Fibroblast of lung (primary cell): ENCODE results near the gene TOLLIP. TPM values are rescaled to one million over a fixed set of nuclear protein-coding genes. Genes with fewer than 3 reads are reported as not detected.

ENCODE experiments used
- DNase-seq, 2 donors: peaks; one replicate each; pipeline versions ENCODE4 v3.0.0 to v3.0.0-alpha.2; 2010; ENCODE audit warnings: low read depth in 2 of 2
- H2AFZ ChIP-seq: 2 replicates; pipeline ENCODE4 v1.5.1; 2012; ENCODE audit warnings: low read length, control low read depth, inconsistent platforms
- H3K27ac ChIP-seq: 2 replicates; pipeline ENCODE4 v1.5.1; 2011; ENCODE audit warnings: low read length, control low read depth; ENCODE audit not compliant: insufficient read depth
- H3K27me3 ChIP-seq: 2 replicates; pipeline ENCODE4 v1.5.1; 2011; ENCODE audit warnings: mild to moderate bottlenecking, low read length; ENCODE audit not compliant: control insufficient read depth, insufficient read depth
- H3K36me3 ChIP-seq: 2 replicates; pipeline ENCODE4 v1.5.1; 2011; ENCODE audit warnings: low read length; ENCODE audit not compliant: control insufficient read depth, insufficient read depth
- H3K4me1 ChIP-seq: 2 replicates; pipeline ENCODE4 v1.5.1; 2011; ENCODE audit warnings: low read length; ENCODE audit not compliant: control insufficient read depth, insufficient read depth; ENCODE audit errors: extremely low read depth
- H3K4me2 ChIP-seq: 2 replicates; pipeline ENCODE4 v1.5.1; 2011; ENCODE audit warnings: low read length, control low read depth; ENCODE audit not compliant: insufficient read depth; ENCODE audit errors: extremely low read depth
- H3K4me3 ChIP-seq, 4 experiments: fragments of 200-600 bp in 1 of 4; sonication (generic) in 1 of 4; replicated peaks in 1 of 4; 2 replicates each; pipeline ENCODE4 v1.5.1; 2011 to 2016; ENCODE audit warnings: low read length in 4 of 4, low read depth in 3 of 4, mild to moderate bottlenecking in 3 of 4, control low read depth in 2 of 4, inconsistent platforms in 1 of 4, mixed read lengths in 1 of 4; ENCODE audit not compliant: insufficient read depth in 1 of 4; ENCODE audit errors: control extremely low read depth in 1 of 4
- H3K79me2 ChIP-seq: 2 replicates; pipeline ENCODE4 v1.5.1; 2012; ENCODE audit warnings: mild to moderate bottlenecking, low read length, inconsistent platforms; ENCODE audit not compliant: control insufficient read depth, insufficient read depth
- H3K9ac ChIP-seq: 2 replicates; pipeline ENCODE4 v1.5.1; 2011; ENCODE audit warnings: mild to moderate bottlenecking, low read length, control low read depth; ENCODE audit not compliant: insufficient read depth
- H3K9me3 ChIP-seq: 2 replicates; pipeline ENCODE4 v1.5.1; 2012; ENCODE audit warnings: low read depth, low read length; ENCODE audit not compliant: control insufficient read depth, insufficient read depth
- H4K20me1 ChIP-seq: 2 replicates; pipeline ENCODE4 v1.5.1; 2011; ENCODE audit warnings: low read length; ENCODE audit not compliant: control insufficient read depth, insufficient read depth; ENCODE audit errors: extremely low read depth
- EZH2 ChIP-seq: IDR thresholded peaks from 2 replicates; pipeline ENCODE4 v1.5.1; 2012; ENCODE audit warnings: low read length, control low read depth, mild to moderate bottlenecking; ENCODE audit errors: missing control alignments
- polyA plus RNA-seq, 2 donors: library from polyadenylated mRNA; depleted of rRNA in 1 of 2; stranded (reverse) in 1 of 2; unstranded in 1 of 2; fragments of >200 nt; gene quantifications; 2 replicates each; pipeline ENCODE4 v1.2.1, GENCODE V29; 2011 to 2012; ENCODE audit warnings: missing spikeins in 1 of 2
- total RNA-seq: library from RNA; depleted of rRNA; stranded (reverse); fragments of >200 nt; gene quantifications from 2 replicates; pipeline ENCODE4 v1.2.1, GENCODE V29; 2014
- TF ChIP-seq, protein P1 (sequence below), 2 donors: IDR thresholded peaks in 1 of 2; conservative IDR thresholded peaks in 1 of 2; 1 replicate in 1 of 2; 2 replicates in 1 of 2; pipeline ENCODE4 v1.5.1; 2011 to 2012; ENCODE audit warnings: low read length in 2 of 2, control low read depth in 1 of 2, inconsistent platforms in 1 of 2, low read depth in 1 of 2, mild to moderate bottlenecking in 1 of 2

The TOLLIP gene
- total and polyA plus RNA-seq, 2 donors (not counting 1 experiment from before 2014, with no cell fraction given), result 28.4 to 34.6 TPM

DNA sequence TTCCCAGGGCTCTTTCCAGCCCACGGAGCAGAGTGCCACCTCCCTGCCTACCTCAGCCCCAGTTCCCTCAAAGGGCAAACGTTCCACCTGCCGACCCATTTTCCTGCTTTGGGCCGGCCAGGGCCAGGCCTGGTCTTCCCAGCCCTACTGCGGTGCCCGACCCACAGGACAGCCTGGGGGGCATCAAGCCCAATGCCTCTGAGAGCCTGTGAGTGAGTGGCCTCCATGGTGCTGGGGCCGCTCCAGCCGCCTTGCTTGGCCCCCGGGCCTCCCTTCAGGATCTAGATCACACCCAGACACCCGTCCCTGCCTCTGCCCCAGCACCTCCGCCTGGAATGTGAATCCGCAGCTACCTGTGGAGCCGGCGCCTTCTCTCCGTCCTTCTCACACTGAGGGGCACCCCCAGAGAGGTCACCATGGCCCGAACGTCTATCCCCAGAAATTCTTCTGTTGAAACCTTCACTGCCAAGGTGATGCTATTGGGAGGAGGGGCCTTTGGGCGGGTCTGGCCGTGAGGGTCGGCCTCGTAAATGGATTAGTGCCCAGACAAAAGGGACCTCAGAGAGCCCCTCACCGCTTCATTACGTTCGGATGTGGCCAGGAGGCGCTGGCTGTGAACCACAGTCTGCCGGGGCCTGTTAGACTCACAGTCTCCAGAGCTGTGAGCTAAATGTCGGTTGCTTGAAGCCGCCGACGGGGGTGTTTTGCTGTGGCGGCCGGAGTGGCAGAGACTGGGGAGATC lies 44.1 kb upstream of the TOLLIP start:
- Histone ChIP-seq H3K79me2 (no peaks in the 10 kb centered on the region), H3K27me3 (no peaks in the 10 kb centered on the region), H3K4me2 (no peak overlapping the region), H3K36me3 (no peaks in the 10 kb centered on the region), H3K4me3 (no peak overlapping the region), H3K9ac (no peak overlapping the region), H3K27ac (no peak overlapping the region), H3K9me3 (no peaks in the 10 kb centered on the region), H3K4me1 (no peaks in the 10 kb centered on the region), H2AFZ (no peak overlapping the region), H4K20me1 (no peaks in the 10 kb centered on the region)
- no peak for DNase-seq
- TF ChIP-seq EZH2, result no peak
- TF ChIP-seq, protein P1, sequence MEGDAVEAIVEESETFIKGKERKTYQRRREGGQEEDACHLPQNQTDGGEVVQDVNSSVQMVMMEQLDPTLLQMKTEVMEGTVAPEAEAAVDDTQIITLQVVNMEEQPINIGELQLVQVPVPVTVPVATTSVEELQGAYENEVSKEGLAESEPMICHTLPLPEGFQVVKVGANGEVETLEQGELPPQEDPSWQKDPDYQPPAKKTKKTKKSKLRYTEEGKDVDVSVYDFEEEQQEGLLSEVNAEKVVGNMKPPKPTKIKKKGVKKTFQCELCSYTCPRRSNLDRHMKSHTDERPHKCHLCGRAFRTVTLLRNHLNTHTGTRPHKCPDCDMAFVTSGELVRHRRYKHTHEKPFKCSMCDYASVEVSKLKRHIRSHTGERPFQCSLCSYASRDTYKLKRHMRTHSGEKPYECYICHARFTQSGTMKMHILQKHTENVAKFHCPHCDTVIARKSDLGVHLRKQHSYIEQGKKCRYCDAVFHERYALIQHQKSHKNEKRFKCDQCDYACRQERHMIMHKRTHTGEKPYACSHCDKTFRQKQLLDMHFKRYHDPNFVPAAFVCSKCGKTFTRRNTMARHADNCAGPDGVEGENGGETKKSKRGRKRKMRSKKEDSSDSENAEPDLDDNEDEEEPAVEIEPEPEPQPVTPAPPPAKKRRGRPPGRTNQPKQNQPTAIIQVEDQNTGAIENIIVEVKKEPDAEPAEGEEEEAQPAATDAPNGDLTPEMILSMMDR (conservative IDR thresholded peaks at IDR 0.05 in 1 of 2, IDR thresholded peaks at IDR 0.05 in 1 of 2; ENCODE audit: low read depth in 1 of 2, low read length in 2 of 2), result no peak

DNA sequence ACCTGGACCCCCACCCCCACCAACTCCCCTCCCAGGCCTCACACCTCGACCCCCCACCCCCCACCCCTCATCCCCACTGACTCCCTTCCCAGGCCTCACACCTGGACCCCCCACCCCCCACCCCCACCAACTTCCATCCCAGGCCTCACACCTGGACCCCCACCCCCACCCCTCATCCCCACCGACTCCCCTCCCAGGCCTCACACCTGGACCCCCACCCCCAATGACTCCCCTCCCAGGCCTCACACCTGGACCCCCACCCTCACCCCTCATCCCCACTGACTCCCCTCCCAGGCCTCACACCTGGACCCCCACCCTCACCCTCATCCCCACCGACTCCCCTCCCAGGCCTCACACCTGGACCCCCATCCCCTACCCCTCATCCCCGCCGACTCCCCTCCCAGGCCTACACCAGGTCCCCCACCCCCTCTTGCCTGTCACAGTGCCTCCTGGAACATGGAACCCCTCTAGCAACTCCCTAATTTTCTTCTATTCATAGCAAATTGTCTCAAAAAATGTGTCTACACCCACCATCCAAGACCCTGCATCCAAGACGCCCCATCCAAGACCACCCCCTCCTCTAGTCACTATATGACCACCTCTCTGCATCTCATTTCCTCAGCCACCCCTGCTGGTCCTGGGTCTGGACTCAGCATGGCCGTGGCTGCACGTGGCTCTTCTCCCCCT lies 43.4 kb upstream of the TOLLIP start:
- H3K4me1 ChIP-seq, result no peaks in the 10 kb centered on the region
- H3K27ac ChIP-seq, result no peak overlapping the region
- H3K27me3 ChIP-seq, result no peaks in the 10 kb centered on the region
- H3K4me2 ChIP-seq, result no peak overlapping the region
- H4K20me1 ChIP-seq, result no peaks in the 10 kb centered on the region
- no peaks in the 10 kb centered on the region for H3K79me2 ChIP-seq
- no peak overlapping the region for H3K4me3 ChIP-seq
- DNase-seq, result no peak
- no peaks in the 10 kb centered on the region for H3K9me3 ChIP-seq
- H3K36me3 ChIP-seq, result no peaks in the 10 kb centered on the region
- no peak overlapping the region for H2AFZ ChIP-seq
- no peak overlapping the region for H3K9ac ChIP-seq
- no peak for TF ChIP-seq EZH2
- TF ChIP-seq, protein P1 (conservative IDR thresholded peaks at IDR 0.05 in 1 of 2, IDR thresholded peaks at IDR 0.05 in 1 of 2; ENCODE audit: low read depth in 1 of 2, low read length in 2 of 2), result no peak

DNA sequence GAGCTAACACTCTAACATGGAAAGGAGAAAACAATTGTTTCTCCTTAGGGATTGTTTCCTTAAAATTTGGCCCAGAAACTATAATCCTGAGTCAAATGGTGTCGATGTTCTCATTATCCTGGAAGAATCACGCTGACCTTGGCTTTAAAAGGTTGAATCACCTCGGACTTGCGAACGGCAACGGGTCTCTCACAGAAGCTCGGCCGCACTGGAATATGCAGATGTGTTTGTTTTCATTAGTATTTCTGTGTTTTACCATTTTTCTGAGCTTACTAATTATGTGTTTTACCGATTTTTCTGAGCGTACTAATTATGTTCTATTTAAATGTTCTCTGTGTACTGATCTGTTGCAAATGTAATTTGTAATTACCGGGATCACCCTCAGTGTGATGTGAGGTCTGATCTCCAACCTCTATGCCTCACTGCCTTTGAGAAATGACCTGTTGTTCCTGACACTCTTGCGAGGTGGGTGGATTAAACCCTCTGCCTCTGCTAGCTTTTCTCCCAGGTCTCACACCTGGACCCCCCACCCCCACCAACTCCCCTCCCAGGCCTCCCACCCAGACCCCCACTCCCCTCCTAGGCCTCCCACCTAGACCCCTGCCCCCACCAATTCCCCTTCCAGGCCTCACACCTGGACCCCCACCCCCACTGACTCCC lies 42.0 kb upstream of the TOLLIP start:
- H3K9ac ChIP-seq, result no peak overlapping the region
- no peaks in the 10 kb centered on the region for H3K4me1 ChIP-seq
- no peak overlapping the region for H3K4me3 ChIP-seq
- H2AFZ ChIP-seq, result no peak overlapping the region
- H3K36me3 ChIP-seq, result no peaks in the 10 kb centered on the region
- no peaks in the 10 kb centered on the region for H3K9me3 ChIP-seq
- TF ChIP-seq, protein P1 (conservative IDR thresholded peaks at IDR 0.05 in 1 of 2, IDR thresholded peaks at IDR 0.05 in 1 of 2; ENCODE audit: low read depth in 1 of 2, low read length in 2 of 2), result no peak
- TF ChIP-seq EZH2, result no peak
- H3K27me3 ChIP-seq, result no peaks in the 10 kb centered on the region
- no peak overlapping the region for H3K27ac ChIP-seq
- H3K79me2 ChIP-seq, result no peaks in the 10 kb centered on the region
- DNase-seq, result no peak
- no peak overlapping the region for H3K4me2 ChIP-seq
- no peaks in the 10 kb centered on the region for H4K20me1 ChIP-seq
